SIG-M5 (cell line): ENCODE results near the gene DDT.
"Not testable (repeated sequence)": the region's sequence is repeated elsewhere in the genome, so short reads cannot be mapped to it uniquely, and the experiment has no call there.

Source experiments
- DNase-seq: peaks from one replicate; lab custom pipeline; 2025; lab: John Stamatoyannopoulos, UW

Gene DDT

GRCh38 chr22:23974345-23974744 lies at the start of gene DDT:
Gene DDT (minus strand): TSS chr22:23974441. CDS start chr22:23974414, 27 bp downstream.
- DNase-seq = not testable (repeated sequence)

GRCh38 chr22:24023204-24023789 lies 49.1 kb upstream of the DDT start:
- no peak for DNase-seq

GRCh38 chr22:24021304-24021703 lies 47.1 kb upstream of the DDT start:
- DNase-seq = no peak

GRCh38 chr22:24016156-24016555 lies 41.9 kb upstream of the DDT start:
- no peak for DNase-seq

GRCh38 chr22:24011735-24012068 lies 37.5 kb upstream of the DDT start:
- DNase-seq = no peak

GRCh38 chr22:24010018-24010391 lies 35.8 kb upstream of the DDT start:
- DNase-seq = no peak

- DNase-seq = no peak
Measured at GRCh38 chr22:24009227-24010017, 35.2 kb upstream of the DDT start.

- DNase-seq = no peak
Measured at GRCh38 chr22:24008381-24009226, 34.4 kb upstream of the DDT start.

- DNase-seq = no peak
Measured at GRCh38 chr22:24008022-24008283, 33.7 kb upstream of the DDT start.

- no peak for DNase-seq
Measured at GRCh38 chr22:24007253-24008021, 33.2 kb upstream of the DDT start.

- no peak for DNase-seq
Measured at GRCh38 chr22:24006914-24007214, 32.6 kb upstream of the DDT start.

- no peak for DNase-seq
Measured at GRCh38 chr22:24006207-24006913, 32.1 kb upstream of the DDT start.

- DNase-seq = no peak
Measured at GRCh38 chr22:24005201-24005600, 31.0 kb upstream of the DDT start, which contains the start of gene GSTT4. Gene GSTT4 (minus strand): TSS chr22:24005453. CDS start chr22:24005356, 97 bp downstream.

- DNase-seq = no peak
Measured at GRCh38 chr22:24003887-24004286, 29.6 kb upstream of the DDT start.

- no peak for DNase-seq
Measured at GRCh38 chr22:24002851-24003250, 28.6 kb upstream of the DDT start.

GRCh38 chr22:24002272-24002671 lies 28.0 kb upstream of the DDT start:
- no peak for DNase-seq

- no peak for DNase-seq
Measured at GRCh38 chr22:24001314-24001713, 27.1 kb upstream of the DDT start.

GRCh38 chr22:23999779-24000178 lies 25.5 kb upstream of the DDT start:
- DNase-seq = not testable (repeated sequence)

GRCh38 chr22:23997092-23997491 lies 22.9 kb upstream of the DDT start:
- DNase-seq = no peak

- not testable (repeated sequence) for DNase-seq
Measured at GRCh38 chr22:23993581-23994177, 19.4 kb upstream of the DDT start.

- DNase-seq = not testable (repeated sequence)
Measured at GRCh38 chr22:23993080-23993479, 18.8 kb upstream of the DDT start.
